Epidermal melanocyte (primary cell): Measurements from ENCODE around the gene KCNIP2.

Experiments used
- DNase-seq: peaks from one replicate; pipeline ENCODE4 v3.0.0; 2011; ENCODE audit warnings: low spot score; ENCODE audit not compliant: insufficient read length

Gene KCNIP2

GRCh38 chr10:101851411-101852116, 8.0 kb upstream of the KCNIP2 start:
- no peak for DNase-seq

GRCh38 chr10:101850749-101851148, 7.1 kb upstream of the KCNIP2 start:
- no peak for DNase-seq

GRCh38 chr10:101848894-101849351, 5.3 kb upstream of the KCNIP2 start:
- DNase-seq: no peak

GRCh38 chr10:101848408-101848807, 4.8 kb upstream of the KCNIP2 start:
- DNase-seq: no peak

GRCh38 chr10:101845893-101846292, 2.3 kb upstream of the KCNIP2 start:
- no peak for DNase-seq

- DNase-seq: no peak
These were observed 1.8 kb downstream of the KCNIP2 start for GRCh38 chr10:101841826-101842225.

- DNase-seq: peak; percentile 84
These were observed 2.7 kb downstream of the KCNIP2 start for GRCh38 chr10:101840741-101841453.

GRCh38 chr10:101840102-101840684, 3.4 kb downstream of the KCNIP2 start:
- peak; percentile 66 for DNase-seq

- peak; percentile 50 for DNase-seq
These were observed 4.1 kb downstream of the KCNIP2 start for GRCh38 chr10:101839416-101840063.

- no peak for DNase-seq
These were observed 4.6 kb downstream of the KCNIP2 start for GRCh38 chr10:101839002-101839401.

- no peak for DNase-seq
These were observed 5.1 kb downstream of the KCNIP2 start for GRCh38 chr10:101838416-101838970.

GRCh38 chr10:101837748-101838147, 5.9 kb downstream of the KCNIP2 start:
- no peak for DNase-seq

GRCh38 chr10:101835362-101835761, 8.2 kb downstream of the KCNIP2 start:
- no peak for DNase-seq

- DNase-seq: no peak
These were observed 9.3 kb downstream of the KCNIP2 start for GRCh38 chr10:101834341-101834740.

- no peak for DNase-seq
These were observed 10.1 kb downstream of the KCNIP2 start for GRCh38 chr10:101833466-101833865.

- DNase-seq: no peak
These were observed 11.3 kb downstream of the KCNIP2 start for GRCh38 chr10:101832325-101832771.

GRCh38 chr10:101831169-101831811, 12.3 kb downstream of the KCNIP2 start:
- DNase-seq: no peak

GRCh38 chr10:101830322-101831168, 13.1 kb downstream of the KCNIP2 start:
- DNase-seq: peak; percentile 91

GRCh38 chr10:101829561-101830315, 13.9 kb downstream of the KCNIP2 start:
- peak; percentile 69 for DNase-seq
